ENCODE results near the gene SLX1A. TPM values are rescaled to one million over a fixed set of nuclear protein-coding genes. Genes with fewer than 3 reads are reported as not detected.

SLX1A gene
- total and polyA plus RNA-seq, 2 donors (not counting 1 experiment from before 2014, with no cell fraction given), result 64.6 to 108 TPM

DNA sequence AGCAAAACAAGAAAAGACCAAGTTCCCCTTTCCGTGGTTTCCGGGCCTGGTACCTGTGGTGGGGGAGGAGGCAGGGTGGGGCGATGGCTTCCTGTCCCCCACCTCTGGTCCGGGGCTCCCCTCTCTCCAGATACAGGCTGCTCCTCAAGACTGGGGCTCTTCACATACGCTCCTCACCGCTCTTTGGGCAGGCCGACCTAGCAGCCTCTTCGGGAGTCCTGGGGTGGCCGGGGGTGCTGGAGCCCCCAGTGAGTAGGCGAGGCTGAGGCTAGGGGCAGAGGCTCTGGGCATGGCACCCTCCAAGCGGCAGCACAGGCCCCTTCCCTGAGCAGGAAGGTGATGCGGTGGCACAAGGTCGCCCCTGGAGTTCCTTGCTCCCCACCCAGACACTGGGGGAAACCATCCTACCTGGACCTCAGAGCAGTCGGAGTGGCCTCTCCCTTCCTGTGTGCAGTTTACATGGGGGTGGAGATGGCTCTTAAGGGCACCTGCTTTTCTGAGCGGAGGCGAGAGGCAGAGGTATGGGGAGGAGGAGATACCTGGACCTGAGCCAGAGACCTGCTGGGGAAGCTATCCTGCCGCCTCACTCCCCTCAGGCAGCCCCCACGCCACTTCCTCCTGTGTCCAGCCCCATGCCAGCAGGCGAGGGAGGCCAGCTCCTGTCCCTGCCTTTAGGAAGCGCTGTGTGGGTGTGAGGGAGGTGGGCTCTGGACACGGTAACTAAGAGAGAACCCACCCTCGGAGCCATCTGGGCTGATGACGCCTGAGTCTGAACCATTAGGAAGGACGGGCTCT is 9.4 kb upstream of the SLX1A start:
- Mint-ChIP-seq H3K4me1 (peaks cover 46% of the 10 kb centered on the region), H3K27ac (peak overlapping the region; percentile 99), H3K27me3 (no peaks in the 10 kb centered on the region), H3K9me3 (ENCODE audit: insufficient read depth) (no peaks in the 10 kb centered on the region), H3K4me3 (peak overlapping the region; percentile 90)
- whole genome bisulfite sequencing (ENCODE audit: insufficient coverage), result 4% methylated on average over 17 of the region's 24 CpGs
- H3K4me3 ChIP-seq (ENCODE audit: control extremely low read depth in 1 of 5, extremely low read depth in 1 of 5, insufficient read depth in 1 of 5, low read depth in 2 of 5, low read length in 4 of 5), result peak overlapping the region; percentile 44 to 99 (median 97)
- peak overlapping the region; percentile 78 to 87 for H3K27ac ChIP-seq (ENCODE audit: low read length in 2 of 2)
- H2AFZ ChIP-seq (ENCODE audit: insufficient read depth, low read depth, low read length, poor library complexity, severe bottlenecking), result peak overlapping the region; percentile 88
- ATAC-seq (ENCODE audit: low read depth), result peak; percentile 3
- H3K4me1 ChIP-seq (ENCODE audit: control insufficient read depth in 2 of 2, insufficient read depth in 2 of 2, low read length in 2 of 2), result peaks cover 40 to 48% of the 10 kb centered on the region in 2 donors
- H3K27me3 ChIP-seq (replicated peaks in 1 of 4; ENCODE audit: control extremely low read depth in 1 of 4, control insufficient read depth in 3 of 4, insufficient read depth in 4 of 4, low read length in 3 of 4), result no peaks in the 10 kb centered on the region
- H3K36me3 ChIP-seq (replicated peaks in 1 of 2; ENCODE audit: control extremely low read depth in 1 of 2, control insufficient read depth in 1 of 2, extremely low read depth in 1 of 2, insufficient read depth in 2 of 2, low read length in 1 of 2), result peaks cover 0 to 42% of the 10 kb centered on the region in 2 experiments
- intact Hi-C loops (cut with micrococcal nuclease), result no loop called here
- no peaks in the 10 kb centered on the region for H3K9me3 ChIP-seq (ENCODE audit: control extremely low read depth in 1 of 3, control insufficient read depth in 2 of 3, insufficient read depth in 1 of 3, low read length in 2 of 3)
- ChIA-PET CTCF (interaction anchor here (1.0 to 4.8 kb wide), 5 partner anchors 41 to 92 kb away, joined by 5 to 49 read pairs (median 10); partner anchors contain the start of genes MAPK3, TBX6 and YPEL3), POLR2A (interaction anchor here (0.6 to 4.9 kb wide), 14 partner anchors 18 to 842 kb away, joined by 3 to 97 read pairs (median 4); partner anchors contain the start of genes ALDOA, MAPK3, SEPTIN1 and TBX6)
- TF ChIP-seq, protein P1, sequence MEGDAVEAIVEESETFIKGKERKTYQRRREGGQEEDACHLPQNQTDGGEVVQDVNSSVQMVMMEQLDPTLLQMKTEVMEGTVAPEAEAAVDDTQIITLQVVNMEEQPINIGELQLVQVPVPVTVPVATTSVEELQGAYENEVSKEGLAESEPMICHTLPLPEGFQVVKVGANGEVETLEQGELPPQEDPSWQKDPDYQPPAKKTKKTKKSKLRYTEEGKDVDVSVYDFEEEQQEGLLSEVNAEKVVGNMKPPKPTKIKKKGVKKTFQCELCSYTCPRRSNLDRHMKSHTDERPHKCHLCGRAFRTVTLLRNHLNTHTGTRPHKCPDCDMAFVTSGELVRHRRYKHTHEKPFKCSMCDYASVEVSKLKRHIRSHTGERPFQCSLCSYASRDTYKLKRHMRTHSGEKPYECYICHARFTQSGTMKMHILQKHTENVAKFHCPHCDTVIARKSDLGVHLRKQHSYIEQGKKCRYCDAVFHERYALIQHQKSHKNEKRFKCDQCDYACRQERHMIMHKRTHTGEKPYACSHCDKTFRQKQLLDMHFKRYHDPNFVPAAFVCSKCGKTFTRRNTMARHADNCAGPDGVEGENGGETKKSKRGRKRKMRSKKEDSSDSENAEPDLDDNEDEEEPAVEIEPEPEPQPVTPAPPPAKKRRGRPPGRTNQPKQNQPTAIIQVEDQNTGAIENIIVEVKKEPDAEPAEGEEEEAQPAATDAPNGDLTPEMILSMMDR (IDR thresholded peaks at IDR 0.05), result no peak
- no peak for TF ChIP-seq EZH2 (IDR thresholded peaks at IDR 0.05; ENCODE audit: borderline replicate concordance, insufficient read depth, low read depth, low read length, poor library complexity, severe bottlenecking)
- H3K4me2 ChIP-seq (replicated peaks; ENCODE audit: low read depth, low read length, poor library complexity, severe bottlenecking), result peak overlapping the region; percentile 97
- peak overlapping the region; percentile 98 for H3K9ac ChIP-seq (ENCODE audit: low read length)
- peaks cover 42% of the 10 kb centered on the region for H4K20me1 ChIP-seq (ENCODE audit: control insufficient read depth, insufficient read depth, low read length, poor library complexity, severe bottlenecking)
- DNase-seq, result peak; percentile 92
- H3K79me2 ChIP-seq (ENCODE audit: control insufficient read depth, insufficient read depth, low read length), result peaks cover 46% of the 10 kb centered on the region
